Upper lobe of left lung (tissue), 4 donors: Measurements from ENCODE around the gene PRKCE.

Experiments used
- POLR2A ChIP-seq, 4 donors: fragments of 450-650 bp; IDR thresholded peaks; one replicate each; pipeline ENCODE4 v1.5.1; 2016 to 2017; ENCODE audit warnings: antibody characterized with exemption in 4 of 4, mild to moderate bottlenecking in 2 of 4
- POLR2AphosphoS5 ChIP-seq, 2 donors: sonication (generic); formaldehyde crosslinking; IDR thresholded peaks; one replicate each; pipeline ENCODE4 v1.5.1; 2017; ENCODE audit warnings: antibody characterized with exemption in 2 of 2
- TF ChIP-seq, protein P1 (sequence below), 6 experiments: fragments of 450-650 bp in 4 of 6; fragments of 200-600 bp in 2 of 6; sonication (generic) in 2 of 6; IDR thresholded peaks; one replicate each; pipeline ENCODE4 v1.5.1; 2016 to 2019; ENCODE audit warnings: antibody characterized with exemption in 6 of 6

DNA sequence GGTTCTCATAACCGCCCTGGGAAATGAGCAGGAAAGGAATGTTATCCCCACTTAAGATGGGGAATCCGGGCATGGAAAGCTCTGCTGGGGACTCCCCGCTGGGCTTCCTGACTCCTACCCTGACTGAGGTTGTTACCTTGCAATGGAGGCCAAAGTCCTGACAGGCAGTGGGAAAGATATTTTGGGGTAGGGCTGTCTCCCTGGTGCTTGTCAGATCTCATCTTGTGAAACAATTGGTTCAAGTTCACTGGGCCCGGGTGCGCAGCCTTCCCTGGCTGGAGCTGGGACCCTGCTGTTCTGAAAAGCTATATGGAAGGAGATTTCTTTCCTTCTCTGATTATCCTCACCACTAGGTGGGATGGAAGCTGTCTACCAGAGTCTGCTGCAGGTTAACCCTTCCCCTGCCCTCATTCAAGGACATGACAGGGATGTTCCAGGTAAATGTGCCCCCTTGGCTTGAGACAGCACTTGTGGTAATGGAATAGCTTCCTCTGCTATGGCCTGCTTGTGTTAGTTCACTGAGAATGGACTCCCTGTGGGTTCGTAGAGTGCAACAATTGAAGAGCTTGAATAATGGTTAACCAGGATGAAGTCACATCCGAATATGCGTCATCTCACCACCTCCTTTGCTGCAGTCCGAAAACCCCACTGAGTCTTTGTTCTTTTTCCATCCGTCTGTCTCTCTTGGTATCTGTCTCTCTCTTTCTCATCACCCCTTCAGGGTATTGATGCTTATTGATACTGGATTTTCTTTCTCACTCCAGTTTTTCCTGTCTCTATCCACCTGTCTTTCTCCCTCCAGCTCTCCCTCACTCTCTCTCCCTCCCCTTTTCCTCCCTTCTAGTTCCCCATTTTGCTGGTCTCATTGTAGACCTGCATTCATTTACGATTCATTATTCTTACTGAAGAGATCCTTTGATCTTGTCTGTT lies 577.9 kb downstream of the PRKCE start:
- TF ChIP-seq, protein P1, sequence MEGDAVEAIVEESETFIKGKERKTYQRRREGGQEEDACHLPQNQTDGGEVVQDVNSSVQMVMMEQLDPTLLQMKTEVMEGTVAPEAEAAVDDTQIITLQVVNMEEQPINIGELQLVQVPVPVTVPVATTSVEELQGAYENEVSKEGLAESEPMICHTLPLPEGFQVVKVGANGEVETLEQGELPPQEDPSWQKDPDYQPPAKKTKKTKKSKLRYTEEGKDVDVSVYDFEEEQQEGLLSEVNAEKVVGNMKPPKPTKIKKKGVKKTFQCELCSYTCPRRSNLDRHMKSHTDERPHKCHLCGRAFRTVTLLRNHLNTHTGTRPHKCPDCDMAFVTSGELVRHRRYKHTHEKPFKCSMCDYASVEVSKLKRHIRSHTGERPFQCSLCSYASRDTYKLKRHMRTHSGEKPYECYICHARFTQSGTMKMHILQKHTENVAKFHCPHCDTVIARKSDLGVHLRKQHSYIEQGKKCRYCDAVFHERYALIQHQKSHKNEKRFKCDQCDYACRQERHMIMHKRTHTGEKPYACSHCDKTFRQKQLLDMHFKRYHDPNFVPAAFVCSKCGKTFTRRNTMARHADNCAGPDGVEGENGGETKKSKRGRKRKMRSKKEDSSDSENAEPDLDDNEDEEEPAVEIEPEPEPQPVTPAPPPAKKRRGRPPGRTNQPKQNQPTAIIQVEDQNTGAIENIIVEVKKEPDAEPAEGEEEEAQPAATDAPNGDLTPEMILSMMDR (IDR thresholded peaks at IDR 0.05): no peak
- TF ChIP-seq POLR2A (IDR thresholded peaks at IDR 0.05): no peak
- no peak for TF ChIP-seq POLR2AphosphoS5 (IDR thresholded peaks at IDR 0.05)
